ENCODE measurements around the gene ZNF460. TPM values are rescaled to one million over a fixed set of nuclear protein-coding genes. Genes with fewer than 3 reads are reported as not detected.

Gene ZNF460
- total and polyA plus RNA-seq, 10 of the 15 experiments (the other 5 are each of a cell fraction or from before 2014, with no cell fraction given), result 0.15 to 43.0 (median 8.7) TPM

GRCh38 chr19:57334191-57334590 lies 53.9 kb downstream of the ZNF460 start (continued):
- no peak for TF ChIP-seq PRDM15 (CRISPR knock-in tag; IDR thresholded peaks at IDR 0.05)
- no peak for TF ChIP-seq ATF7 (IDR thresholded peaks at IDR 0.05; ENCODE audit: low read depth)
- TF ChIP-seq FOXK2 (IDR thresholded peaks at IDR 0.05), result no peak
- TF ChIP-seq ZNF384 (IDR thresholded peaks at IDR 0.05; ENCODE audit: borderline replicate concordance, low read depth, low read length), result no peak
- TF ChIP-seq SPI1 (IDR thresholded peaks at IDR 0.05; ENCODE audit: borderline replicate concordance, insufficient read depth, low read depth, low read length), result no peak
- TF ChIP-seq TCF12 (IDR thresholded peaks at IDR 0.05; ENCODE audit: low read depth, low read length), result no peak

GRCh38 chr19:57338877-57339276 lies 58.6 kb downstream of the ZNF460 start:
- intact Hi-C loops (cut with micrococcal nuclease; ENCODE audit: unreplicated experiment), result no loop called here
- Histone ChIP-seq H4K20me1 (ENCODE audit: control insufficient read depth, insufficient read depth) (no peaks in the 10 kb centered on the region), H3K36me3 (ENCODE audit: control insufficient read depth in 2 of 2, insufficient read depth in 2 of 2, low read length in 1 of 2) (no peaks in the 10 kb centered on the region), H3K9me3 (replicated peaks; ENCODE audit: control insufficient read depth, insufficient read depth, low read length) (no peaks in the 10 kb centered on the region), H3K79me2 (ENCODE audit: control insufficient read depth, insufficient read depth, low read length) (no peaks in the 10 kb centered on the region), H3K4me2 (ENCODE audit: control insufficient read depth, insufficient read depth) (no peak overlapping the region), H3K4me1 (ENCODE audit: control insufficient read depth, insufficient read depth, low read length) (no peaks in the 10 kb centered on the region), H3K27ac (ENCODE audit: control insufficient read depth, insufficient read depth) (no peak overlapping the region), H3K4me3 (no peak overlapping the region), H3K9ac (ENCODE audit: control insufficient read depth, insufficient read depth, low read length) (no peak overlapping the region), H3K27me3 (replicated peaks in 1 of 2; ENCODE audit: control insufficient read depth in 2 of 2, insufficient read depth in 2 of 2, low read length in 1 of 2) (no peaks in the 10 kb centered on the region), H2AFZ (ENCODE audit: control insufficient read depth, low read depth, low read length) (no peak overlapping the region)
- WGBS (ENCODE audit: insufficient coverage, insufficient replicate concordance, low lambda C conversion rate, missing lambda C conversion rate), result 41% methylated on average over 3 of the region's 3 CpGs
- BruUV-seq (replicated peaks), result no TSS peak
- in situ Hi-C loops (cut with MboI), result no loop called here
- ChIA-PET POLR2A (no interaction called here), SMC1A (ENCODE audit: uncharacterized antibody, unreplicated experiment) (no interaction called here), RAD21 (ENCODE audit: unreplicated experiment) (no interaction called here), CTCF (no interaction called here)
- TF ChIP-seq, protein P1, sequence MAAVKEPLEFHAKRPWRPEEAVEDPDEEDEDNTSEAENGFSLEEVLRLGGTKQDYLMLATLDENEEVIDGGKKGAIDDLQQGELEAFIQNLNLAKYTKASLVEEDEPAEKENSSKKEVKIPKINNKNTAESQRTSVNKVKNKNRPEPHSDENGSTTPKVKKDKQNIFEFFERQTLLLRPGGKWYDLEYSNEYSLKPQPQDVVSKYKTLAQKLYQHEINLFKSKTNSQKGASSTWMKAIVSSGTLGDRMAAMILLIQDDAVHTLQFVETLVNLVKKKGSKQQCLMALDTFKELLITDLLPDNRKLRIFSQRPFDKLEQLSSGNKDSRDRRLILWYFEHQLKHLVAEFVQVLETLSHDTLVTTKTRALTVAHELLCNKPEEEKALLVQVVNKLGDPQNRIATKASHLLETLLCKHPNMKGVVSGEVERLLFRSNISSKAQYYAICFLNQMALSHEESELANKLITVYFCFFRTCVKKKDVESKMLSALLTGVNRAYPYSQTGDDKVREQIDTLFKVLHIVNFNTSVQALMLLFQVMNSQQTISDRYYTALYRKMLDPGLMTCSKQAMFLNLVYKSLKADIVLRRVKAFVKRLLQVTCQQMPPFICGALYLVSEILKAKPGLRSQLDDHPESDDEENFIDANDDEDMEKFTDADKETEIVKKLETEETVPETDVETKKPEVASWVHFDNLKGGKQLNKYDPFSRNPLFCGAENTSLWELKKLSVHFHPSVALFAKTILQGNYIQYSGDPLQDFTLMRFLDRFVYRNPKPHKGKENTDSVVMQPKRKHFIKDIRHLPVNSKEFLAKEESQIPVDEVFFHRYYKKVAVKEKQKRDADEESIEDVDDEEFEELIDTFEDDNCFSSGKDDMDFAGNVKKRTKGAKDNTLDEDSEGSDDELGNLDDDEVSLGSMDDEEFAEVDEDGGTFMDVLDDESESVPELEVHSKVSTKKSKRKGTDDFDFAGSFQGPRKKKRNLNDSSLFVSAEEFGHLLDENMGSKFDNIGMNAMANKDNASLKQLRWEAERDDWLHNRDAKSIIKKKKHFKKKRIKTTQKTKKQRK (IDR thresholded peaks at IDR 0.05; ENCODE audit: low read depth, low read length), result no peak
- TF ChIP-seq DPF2 (IDR thresholded peaks at IDR 0.05), result no peak
- no peak for TF ChIP-seq CBX5 (IDR thresholded peaks at IDR 0.05; ENCODE audit: low read depth)
- no peak for FAIRE-seq
- DNase-seq (ENCODE audit: low read depth, low spot score), result no peak
- no peak for ATAC-seq
